Measurements from ENCODE around the gene GCN1. TPM values are rescaled to one million over a fixed set of nuclear protein-coding genes. Genes with fewer than 3 reads are reported as not detected.

GCN1 gene
- total and polyA plus RNA-seq, 2 of the 8 experiments (the other 6 are each of a cell fraction or from before 2014, with no cell fraction given): 61.4 to 133 TPM

GRCh38 chr12:120228291-120229070, 34.0 kb upstream of the GCN1 start:
- peaks cover 0 to 42% of the 10 kb centered on the region in 2 experiments; a peak in 2 of 4 replicates for H3K79me2 ChIP-seq (ENCODE audit: control insufficient read depth in 1 of 2, insufficient read depth in 2 of 2, low read length in 2 of 2)
- peak overlapping the region; percentile 100 for H3K4ac ChIP-seq (replicated peaks; ENCODE audit: insufficient read length, low read depth, low read length)
- peak overlapping the region in 3 of 4 experiments; percentile 34 to 85 (median 84); a peak in 5 of 7 replicates for H3K9ac ChIP-seq (replicated peaks in 1 of 4; ENCODE audit: extremely low read depth in 1 of 4, low read depth in 3 of 4, low read length in 3 of 4)
- H3K36me3 ChIP-seq (ENCODE audit: control insufficient read depth in 2 of 4, insufficient read depth in 4 of 4, low read length in 3 of 4): peaks cover 0 to 9% (median 6%) of the 10 kb centered on the region in 4 experiments; a peak in 2 of 8 replicates
- H3K27me3 ChIP-seq (replicated peaks in 1 of 4; ENCODE audit: control insufficient read depth in 3 of 4, extremely low read depth in 1 of 4, insufficient read depth in 3 of 4, low read length in 3 of 4): no peaks in the 10 kb centered on the region
- FAIRE-seq (no peak), DNase-seq (ENCODE audit: low read depth in 1 of 2, low spot score in 2 of 2) (peak; percentile 90 to 93)
- 6% methylated on average over 23 of the region's 23 CpGs; no CpG with 5 or more reads in 1 of the 2 experiments for WGBS, 2 experiments (ENCODE audit: extremely low coverage in 1 of 2, insufficient coverage in 1 of 2, insufficient read length in 1 of 2, insufficient replicate concordance in 2 of 2, low coverage in 1 of 2, low lambda C conversion rate in 2 of 2, missing lambda C conversion rate in 1 of 2)
- H3K14ac ChIP-seq (ENCODE audit: insufficient read length): no peak overlapping the region
- H3K18ac ChIP-seq (ENCODE audit: extremely low read depth, low read length): peak overlapping the region; percentile 100
- H3K9me3 ChIP-seq (ENCODE audit: insufficient read depth in 2 of 2, low read depth in 1 of 2, low read length in 1 of 2): no peaks in the 10 kb centered on the region
- peaks cover 33 to 69% (median 42%) of the 10 kb centered on the region in 4 experiments for H3K4me1 ChIP-seq (replicated peaks in 1 of 4; ENCODE audit: control insufficient read depth in 3 of 4, insufficient read depth in 4 of 4, low read length in 3 of 4)
- H4K5ac ChIP-seq (ENCODE audit: insufficient read length, low read depth, low read length): peak overlapping the region; percentile 94
- H3K27ac ChIP-seq (ENCODE audit: low read depth, low read length): peak overlapping the region; percentile 96
- H2BK20ac ChIP-seq (ENCODE audit: low read length): peak overlapping the region; percentile 99
- H2BK120ac ChIP-seq (replicated peaks; ENCODE audit: low read depth, low read length): peak overlapping the region; percentile 99
- CTCF ChIA-PET (ENCODE audit: partially characterized antibody): interaction anchor here (0.6 to 17.8 kb wide), 40 partner anchors 9 to 1050 kb away, joined by 3 to 930 read pairs (median 4); partner anchors contain the start of genes GCN1, HSPB8, POP5 and PXN
- peaks cover 6 to 12% of the 10 kb centered on the region in 2 experiments for H4K20me1 ChIP-seq (replicated peaks in 1 of 2; ENCODE audit: control insufficient read depth in 1 of 2, insufficient read depth in 2 of 2, low read length in 2 of 2)
- H3K23ac ChIP-seq (ENCODE audit: insufficient read length): no peak overlapping the region
- peak overlapping the region; percentile 46; the same call in 1 of the 2 replicates for H2AK5ac ChIP-seq (ENCODE audit: low read depth, low read length)
- H3K56ac ChIP-seq (replicated peaks; ENCODE audit: insufficient read length, low read depth, low read length): peak overlapping the region; percentile 84
- peak overlapping the region in 3 of 4 experiments; percentile 30 to 53 (median 49); a peak in 5 of 8 replicates for H3K4me3 ChIP-seq (ENCODE audit: extremely low read depth in 1 of 4, insufficient read depth in 2 of 4, low read depth in 3 of 4, low read length in 4 of 4)
- H3K4me2 ChIP-seq (ENCODE audit: insufficient read depth in 1 of 2, low read depth in 2 of 2, low read length in 2 of 2): peak overlapping the region; percentile 46 to 83
- H4K91ac ChIP-seq (replicated peaks; ENCODE audit: insufficient read length, low read length): peak overlapping the region; percentile 100
- peak overlapping the region; percentile 100 for H2BK5ac ChIP-seq (ENCODE audit: low read depth, low read length)
- no peak overlapping the region for H2AFZ ChIP-seq (ENCODE audit: low read length)
- H3K79me1 ChIP-seq (ENCODE audit: low read depth, low read length): no peaks in the 10 kb centered on the region; the same call in 1 of the 2 replicates
- H2BK12ac ChIP-seq (ENCODE audit: low read depth, low read length): peak overlapping the region; percentile 98
- H3K23me2 ChIP-seq (ENCODE audit: low read depth, low read length): no peaks in the 10 kb centered on the region; the same call in 1 of the 2 replicates
- POLR2A ChIA-PET (ENCODE audit: partially characterized antibody): interaction anchor here (0.6 to 88.3 kb wide), 18 partner anchors 9 to 301 kb away, joined by 3 to 4270 read pairs (median 5); partner anchors contain the start of genes BICDL1, COQ5, GCN1 and PXN
- peak overlapping the region; percentile 97 for H4K8ac ChIP-seq (ENCODE audit: extremely low read depth, insufficient read depth, low read length)
- peak overlapping the region; percentile 99; the same call in 1 of the 2 replicates for H2BK15ac ChIP-seq (ENCODE audit: low read length)
- TF ChIP-seq TAF7 (optimal IDR thresholded peaks at IDR 0.05; ENCODE audit: borderline replicate concordance, low read depth, low read length) (peak; percentile 91), ZNF274 (IDR thresholded peaks at IDR 0.05; ENCODE audit: borderline replicate concordance, extremely low read depth, low read length) (no peak), NANOG (IDR thresholded peaks at IDR 0.05; ENCODE audit: insufficient read depth, low read depth, low read length, poor library complexity, severe bottlenecking) (peak; percentile 77), BRCA1 (IDR thresholded peaks at IDR 0.05; ENCODE audit: low read depth, low read length) (0 out of 2 replicates have a peak, but pooled peaks have one; percentile 5), BCL11A (IDR thresholded peaks at IDR 0.05; ENCODE audit: low read depth in 2 of 2, low read length in 2 of 2) (peak in 1 of 2 experiments; percentile 46), KDM4A (IDR thresholded peaks at IDR 0.05; ENCODE audit: low read depth, low read length, severe bottlenecking) (no peak), CTCF (IDR thresholded peaks at IDR 0.05; ENCODE audit: control extremely low read depth in 1 of 3, insufficient read depth in 1 of 3, low read depth in 1 of 3, low read length in 3 of 3) (peak in 2 of 3 experiments; percentile 92 to 99; a peak in 3 of 4 replicates)

Data from H1 (cell line).